KMS-11 (cell line): ENCODE results near the gene UBA3.

Experiments
- H2AFZ ChIP-seq: fragments of 200-600 bp; sonication (generic); 2 replicates; pipeline ENCODE4 v1.6.1; 2016; ENCODE audit warnings: antibody characterized with exemption, mixed run types, low read depth
- H3K27ac ChIP-seq: fragments of 200-600 bp; sonication (generic); 2 replicates; pipeline ENCODE4 v1.6.1; 2016; ENCODE audit warnings: mild to moderate bottlenecking, mixed run types
- H3K27me3 ChIP-seq: fragments of 200-600 bp; sonication (generic); 2 replicates; pipeline ENCODE4 v1.6.1; 2017; ENCODE audit warnings: mild to moderate bottlenecking, low read depth, mixed run types, moderate library complexity; ENCODE audit not compliant: insufficient read depth
- H3K36me3 ChIP-seq: fragments of 200-600 bp; sonication (generic); 2 replicates; pipeline ENCODE4 v1.6.1; 2017; ENCODE audit warnings: mild to moderate bottlenecking, mixed run types; ENCODE audit not compliant: insufficient read depth
- H3K4me1 ChIP-seq: fragments of 200-600 bp; sonication (generic); 2 replicates; pipeline ENCODE4 v1.6.1; 2016; ENCODE audit warnings: mild to moderate bottlenecking, low read depth, mixed run types; ENCODE audit not compliant: poor library complexity, severe bottlenecking
- H3K4me2 ChIP-seq: fragments of 200-600 bp; sonication (generic); 2 replicates; pipeline ENCODE4 v1.7.0; 2016; ENCODE audit warnings: mild to moderate bottlenecking, mixed run types
- H3K4me3 ChIP-seq: fragments of 200-600 bp; sonication (generic); IDR thresholded peaks from 2 replicates; pipeline ENCODE4 v1.6.1; 2017; ENCODE audit warnings: low read depth, low read length, mixed read lengths; ENCODE audit not compliant: insufficient read depth
- H3K79me2 ChIP-seq: fragments of 200-600 bp; sonication (generic); 2 replicates; pipeline ENCODE4 v1.6.1; 2016; ENCODE audit warnings: low read depth, mixed run types; ENCODE audit not compliant: insufficient read depth
- H3K9ac ChIP-seq: fragments of 200-600 bp; sonication (generic); 2 replicates; pipeline ENCODE4 v1.6.1; 2016; ENCODE audit warnings: mild to moderate bottlenecking, mixed run types
- H4K20me1 ChIP-seq: fragments of 200-600 bp; sonication (generic); 2 replicates; pipeline ENCODE4 v1.6.1; 2016; ENCODE audit warnings: mild to moderate bottlenecking, mixed run types; ENCODE audit not compliant: insufficient read depth
- CTCF ChIP-seq: fragments of 200-600 bp; sonication (generic); conservative IDR thresholded peaks from 2 replicates; pipeline ENCODE4 v1.6.1; 2017; ENCODE audit warnings: low read depth, mild to moderate bottlenecking, antibody characterized with exemption, low read length, moderate library complexity, mixed read lengths

UBA3 gene

GRCh38 chr3:69072928-69073327 is 7.2 kb downstream of the UBA3 start:
- H3K9ac ChIP-seq, result no peak overlapping the region
- H3K4me2 ChIP-seq, result no peak overlapping the region
- H3K4me1 ChIP-seq, result peaks cover 8% of the 10 kb centered on the region
- H2AFZ ChIP-seq, result no peak overlapping the region
- no peak overlapping the region for H3K27ac ChIP-seq
- H3K36me3 ChIP-seq, result no peaks in the 10 kb centered on the region
- no peak for TF ChIP-seq CTCF
- no peaks in the 10 kb centered on the region for H4K20me1 ChIP-seq
- H3K4me3 ChIP-seq, result no peak overlapping the region
- H3K79me2 ChIP-seq, result peaks cover 14% of the 10 kb centered on the region
- no peaks in the 10 kb centered on the region for H3K27me3 ChIP-seq

- Histone ChIP-seq H3K27me3 (no peaks in the 10 kb centered on the region), H3K9ac (no peak overlapping the region), H3K4me1 (peaks cover 25% of the 10 kb centered on the region), H3K27ac (no peak overlapping the region), H4K20me1 (no peaks in the 10 kb centered on the region), H2AFZ (no peak overlapping the region), H3K36me3 (no peaks in the 10 kb centered on the region), H3K4me2 (no peak overlapping the region), H3K4me3 (no peak overlapping the region), H3K79me2 (no peaks in the 10 kb centered on the region)
- no peak for TF ChIP-seq CTCF
These were observed 14.0 kb downstream of the UBA3 start for GRCh38 chr3:69066121-69066520.

- Histone ChIP-seq H3K27me3 (no peaks in the 10 kb centered on the region), H3K79me2 (no peaks in the 10 kb centered on the region), H3K36me3 (no peaks in the 10 kb centered on the region), H3K4me1 (peaks cover 25% of the 10 kb centered on the region), H3K9ac (no peak overlapping the region), H2AFZ (no peak overlapping the region), H3K4me3 (no peak overlapping the region), H3K27ac (no peak overlapping the region), H3K4me2 (no peak overlapping the region), H4K20me1 (no peaks in the 10 kb centered on the region)
- no peak for TF ChIP-seq CTCF
These were observed 14.7 kb downstream of the UBA3 start for GRCh38 chr3:69065318-69065964.

GRCh38 chr3:69063636-69064035 is 16.5 kb downstream of the UBA3 start:
- no peaks in the 10 kb centered on the region for H3K36me3 ChIP-seq
- H4K20me1 ChIP-seq, result no peaks in the 10 kb centered on the region
- H3K27me3 ChIP-seq, result no peaks in the 10 kb centered on the region
- H3K4me3 ChIP-seq, result no peak overlapping the region
- TF ChIP-seq CTCF, result no peak
- H3K27ac ChIP-seq, result no peak overlapping the region
- no peak overlapping the region for H3K9ac ChIP-seq
- H3K4me1 ChIP-seq, result peaks cover 25% of the 10 kb centered on the region
- H2AFZ ChIP-seq, result no peak overlapping the region
- H3K4me2 ChIP-seq, result 0 out of 2 replicates have a peak overlapping the region, but pooled peaks have one; percentile 9
- H3K79me2 ChIP-seq, result no peaks in the 10 kb centered on the region
